NAMALWA (cell line): ENCODE data around the gene SDK2.

Experiments
- DNase-seq: peaks from one replicate; pipeline ENCODE4 v3.0.0-alpha.2; 2015; ENCODE audit warnings: low spot score

The SDK2 gene

GRCh38 chr17:73297934-73298861 lies 346.0 kb downstream of the SDK2 start:
- no peak for DNase-seq

- no peak for DNase-seq
Measured at GRCh38 chr17:73293480-73293911, 350.7 kb downstream of the SDK2 start.

GRCh38 chr17:73293031-73293430 lies 351.2 kb downstream of the SDK2 start:
- DNase-seq, result no peak

GRCh38 chr17:73292031-73292531 lies 352.2 kb downstream of the SDK2 start:
- no peak for DNase-seq

GRCh38 chr17:73291260-73291801 lies 352.9 kb downstream of the SDK2 start:
- DNase-seq, result no peak

GRCh38 chr17:73290399-73291259 lies 353.6 kb downstream of the SDK2 start:
- DNase-seq, result no peak

- DNase-seq, result no peak
Measured at GRCh38 chr17:73289549-73290254, 354.5 kb downstream of the SDK2 start.

GRCh38 chr17:73288534-73289302 lies 355.5 kb downstream of the SDK2 start:
- DNase-seq, result no peak

- DNase-seq, result no peak
Measured at GRCh38 chr17:73286863-73287296, 357.4 kb downstream of the SDK2 start.

- no peak for DNase-seq
Measured at GRCh38 chr17:73285916-73286862, 358.1 kb downstream of the SDK2 start.

- no peak for DNase-seq
Measured at GRCh38 chr17:73285603-73285908, 358.7 kb downstream of the SDK2 start.

GRCh38 chr17:73284906-73285602 lies 359.2 kb downstream of the SDK2 start:
- DNase-seq, result no peak
